Ecto neural progenitor cell (in vitro differentiated cells): Measurements from ENCODE around the gene CDKN2B-AS1.

Experiments used
- DNase-seq: peaks from one replicate; pipeline ENCODE4 v3.0.0-alpha.2; 2018; ENCODE audit warnings: low spot score

Gene CDKN2B-AS1

GRCh38 chr9:22005702-22006606 lies 11.4 kb downstream of the CDKN2B-AS1 start:
- DNase-seq: no peak

GRCh38 chr9:22008384-22008716 lies 13.8 kb downstream of the CDKN2B-AS1 start:
- no peak for DNase-seq

- DNase-seq: peak; percentile 97
Measured at GRCh38 chr9:22008717-22009505, 14.3 kb downstream of the CDKN2B-AS1 start, which contains the start of gene CDKN2B. CDKN2B (minus strand) TSS chr9:22009305; CDS start chr9:22008953, 352 bp downstream.

GRCh38 chr9:22009506-22009867 lies 14.9 kb downstream of the CDKN2B-AS1 start:
- DNase-seq: no peak

- peak; percentile 76 for DNase-seq
Measured at GRCh38 chr9:22010866-22011625, 16.5 kb downstream of the CDKN2B-AS1 start.

- DNase-seq: no peak
Measured at GRCh38 chr9:22022396-22022795, 27.8 kb downstream of the CDKN2B-AS1 start.

- no peak for DNase-seq
Measured at GRCh38 chr9:22026696-22027095, 32.1 kb downstream of the CDKN2B-AS1 start.

GRCh38 chr9:22028394-22028793 lies 33.8 kb downstream of the CDKN2B-AS1 start:
- no peak for DNase-seq

- no peak for DNase-seq
Measured at GRCh38 chr9:22029231-22029630, 34.6 kb downstream of the CDKN2B-AS1 start.

- DNase-seq: no peak
Measured at GRCh38 chr9:22030101-22030598, 35.6 kb downstream of the CDKN2B-AS1 start.

- no peak for DNase-seq
Measured at GRCh38 chr9:22031655-22032411, 37.2 kb downstream of the CDKN2B-AS1 start.

- no peak for DNase-seq
Measured at GRCh38 chr9:22033012-22033630, 38.5 kb downstream of the CDKN2B-AS1 start.

- no peak for DNase-seq
Measured at GRCh38 chr9:22035591-22036011, 41.0 kb downstream of the CDKN2B-AS1 start.

GRCh38 chr9:22036866-22037626 lies 42.5 kb downstream of the CDKN2B-AS1 start:
- no peak for DNase-seq

- DNase-seq: no peak
Measured at GRCh38 chr9:22037954-22038690, 43.5 kb downstream of the CDKN2B-AS1 start.

- no peak for DNase-seq
Measured at GRCh38 chr9:22039258-22039657, 44.7 kb downstream of the CDKN2B-AS1 start.

GRCh38 chr9:22040760-22041159 lies 46.2 kb downstream of the CDKN2B-AS1 start:
- DNase-seq: no peak

GRCh38 chr9:22041344-22041743 lies 46.8 kb downstream of the CDKN2B-AS1 start:
- no peak for DNase-seq

- DNase-seq: no peak
Measured at GRCh38 chr9:22041775-22042174, 47.2 kb downstream of the CDKN2B-AS1 start.
